ENCODE measurements around the gene NLRP2B. TPM values are rescaled to one million over a fixed set of nuclear protein-coding genes. Genes with fewer than 3 reads are reported as not detected.

The NLRP2B gene
- total RNA-seq, 1 experiment from 2014 or later = not detected

DNA sequence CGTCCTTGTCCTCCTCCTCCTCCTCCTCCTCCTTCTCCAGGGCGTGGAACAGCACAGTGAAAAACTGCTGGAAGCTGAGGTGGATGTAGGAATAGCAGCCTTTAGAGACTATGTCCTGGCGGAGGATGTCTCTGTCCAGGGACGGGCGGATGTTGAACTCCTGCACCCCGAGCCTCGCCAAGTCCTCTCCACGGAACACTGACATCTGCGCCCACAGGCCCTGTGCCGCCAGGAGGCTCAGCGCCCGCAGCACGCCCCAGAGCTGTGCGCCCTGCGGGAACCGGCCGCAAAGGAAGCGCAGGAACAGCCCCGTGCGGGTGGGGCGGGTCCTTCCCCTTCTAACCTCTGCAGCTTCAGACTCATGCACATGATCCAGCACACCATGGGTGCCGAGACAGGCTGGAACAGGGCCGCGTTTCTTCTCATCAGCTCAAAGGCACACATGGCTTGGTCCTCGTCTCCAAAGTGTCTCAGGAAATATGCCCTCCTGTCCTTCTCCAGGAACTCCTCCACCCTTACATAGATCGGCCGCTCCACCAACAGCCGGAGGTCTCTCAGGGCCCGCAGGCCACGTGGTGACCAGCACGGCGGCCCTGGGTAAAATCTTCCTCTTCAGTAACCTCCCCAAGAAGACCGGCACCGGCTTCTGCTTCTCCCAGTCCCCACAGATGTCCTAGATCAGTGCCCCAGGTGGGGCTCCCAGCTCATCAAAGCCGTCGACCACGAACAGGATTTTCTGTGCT, 1.2 kb downstream of the NLRP2B start:
- H3K9me3 ChIP-seq (ENCODE audit: low read length) = no peaks in the 10 kb centered on the region
- ChIA-PET CTCF (no interaction called here), POLR2A (ENCODE audit: unreplicated experiment) (no interaction called here)
- no peaks in the 10 kb centered on the region for H3F3A ChIP-seq (ENCODE audit: low read length, unreplicated experiment)
- H3K79me2 ChIP-seq (ENCODE audit: low read length) = no peaks in the 10 kb centered on the region
- H2AFZ ChIP-seq (ENCODE audit: low read length) = no peak overlapping the region
- no peaks in the 10 kb centered on the region for H4K20me1 ChIP-seq (ENCODE audit: low read length)
- 0 out of 2 replicates have a peak, but pooled peaks cover 5% of the 10 kb centered on the region for H3K27me3 ChIP-seq (ENCODE audit: low read length)
- no peaks in the 10 kb centered on the region for H3K36me3 ChIP-seq (ENCODE audit: low read depth, low read length)
- no peaks in the 10 kb centered on the region for H3K9me2 ChIP-seq (replicated peaks; ENCODE audit: low read length)
- no peak overlapping the region for H3K27ac ChIP-seq (ENCODE audit: low read length)
- DNase-seq (no peak), ATAC-seq (no peak)
- BruUV-seq (replicated peaks) = no TSS peak
- TF ChIP-seq EZH2phosphoT487 (IDR thresholded peaks at IDR 0.05; ENCODE audit: borderline replicate concordance, low read length) (no peak), CTCF (conservative IDR thresholded peaks at IDR 0.05; ENCODE audit: low read depth, low read length) (no peak), EZH2 (IDR thresholded peaks at IDR 0.05; ENCODE audit: low read length, unreplicated experiment) (no peak)
- intact Hi-C loops (cut with micrococcal nuclease) = no loop called here
- H3K4me3 ChIP-seq (ENCODE audit: low read length) = no peak overlapping the region
- H3K4me2 ChIP-seq (ENCODE audit: low read length) = no peak overlapping the region
- H3K4me1 ChIP-seq (ENCODE audit: insufficient read depth, low read length) = no peaks in the 10 kb centered on the region
- no peak overlapping the region for H3K9ac ChIP-seq (ENCODE audit: low read length)

DNA sequence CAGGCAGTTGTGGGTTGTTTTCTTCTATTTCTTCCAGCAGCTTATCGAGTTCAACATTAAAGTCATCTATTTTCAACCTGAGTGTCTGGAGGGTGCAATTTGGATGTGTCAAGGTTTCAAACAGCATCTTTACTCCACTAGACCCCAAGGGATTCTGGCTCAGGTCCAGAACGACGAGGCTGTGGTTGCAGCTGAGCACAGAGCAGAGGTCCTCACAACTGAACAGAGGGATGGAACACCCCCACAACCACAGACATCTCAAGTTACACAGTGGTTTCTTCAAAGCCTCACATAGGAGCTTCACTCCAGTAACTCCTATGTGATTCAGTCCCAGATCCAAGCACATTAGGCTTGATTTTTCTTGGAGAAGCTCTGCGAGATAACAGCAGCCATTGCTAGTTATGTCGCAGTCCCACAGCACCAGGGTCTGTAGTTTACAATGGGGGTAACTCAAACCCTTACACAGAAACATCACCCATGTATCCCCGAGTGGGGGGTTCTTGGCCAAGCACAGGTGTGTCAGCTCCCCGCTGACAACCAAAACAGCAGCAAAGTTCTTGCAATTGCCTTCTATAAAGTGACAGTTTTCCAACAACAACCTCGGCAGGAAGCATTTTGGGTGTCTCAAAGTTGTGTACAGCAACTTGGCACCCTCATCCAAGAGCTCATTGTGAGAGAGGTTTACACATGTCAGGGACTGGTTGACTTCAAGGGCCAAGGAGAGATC, 2.8 kb downstream of the NLRP2B start:
- H3K4me2 ChIP-seq (ENCODE audit: low read length) = no peak overlapping the region
- no peak overlapping the region for H3K4me3 ChIP-seq (ENCODE audit: low read length)
- no peaks in the 10 kb centered on the region for H3K9me3 ChIP-seq (ENCODE audit: low read length)
- H4K20me1 ChIP-seq (ENCODE audit: low read length) = no peaks in the 10 kb centered on the region
- CTCF ChIA-PET = no interaction called here
- H3K9me2 ChIP-seq (replicated peaks; ENCODE audit: low read length) = no peaks in the 10 kb centered on the region
- DNase-seq = no peak
- POLR2A ChIA-PET (ENCODE audit: unreplicated experiment) = no interaction called here
- no peaks in the 10 kb centered on the region for H3K36me3 ChIP-seq (ENCODE audit: low read depth, low read length)
- no peak for ATAC-seq
- intact Hi-C loops (cut with micrococcal nuclease) = no loop called here
- H3K27ac ChIP-seq (ENCODE audit: low read length) = no peak overlapping the region
- BruUV-seq (replicated peaks) = no TSS peak
- no peak overlapping the region for H3K9ac ChIP-seq (ENCODE audit: low read length)
- no peaks in the 10 kb centered on the region for H3K79me2 ChIP-seq (ENCODE audit: low read length)
- no peaks in the 10 kb centered on the region for H3F3A ChIP-seq (ENCODE audit: low read length, unreplicated experiment)
- no peak for TF ChIP-seq CTCF (conservative IDR thresholded peaks at IDR 0.05; ENCODE audit: low read depth, low read length)
- no peak for TF ChIP-seq EZH2 (IDR thresholded peaks at IDR 0.05; ENCODE audit: low read length, unreplicated experiment)
- TF ChIP-seq EZH2phosphoT487 (IDR thresholded peaks at IDR 0.05; ENCODE audit: borderline replicate concordance, low read length) = no peak
- 0 out of 2 replicates have a peak, but pooled peaks cover 5% of the 10 kb centered on the region for H3K27me3 ChIP-seq (ENCODE audit: low read length)
- H2AFZ ChIP-seq (ENCODE audit: low read length) = no peak overlapping the region
- H3K4me1 ChIP-seq (ENCODE audit: insufficient read depth, low read length) = no peaks in the 10 kb centered on the region

GRCh38 chrX:57675320-57675719, 4.7 kb downstream of the NLRP2B start:
- ChIA-PET POLR2A (ENCODE audit: unreplicated experiment) (no interaction called here), CTCF (no interaction called here)
- Histone ChIP-seq H3K79me2 (ENCODE audit: low read length) (no peaks in the 10 kb centered on the region), H3K4me2 (ENCODE audit: low read length) (no peak overlapping the region), H3K9me3 (ENCODE audit: low read length) (no peaks in the 10 kb centered on the region), H3F3A (ENCODE audit: low read length, unreplicated experiment) (no peaks in the 10 kb centered on the region), H2AFZ (ENCODE audit: low read length) (no peak overlapping the region), H3K27ac (ENCODE audit: low read length) (no peak overlapping the region), H3K4me1 (ENCODE audit: insufficient read depth, low read length) (no peaks in the 10 kb centered on the region), H4K20me1 (ENCODE audit: low read length) (no peaks in the 10 kb centered on the region), H3K9me2 (replicated peaks; ENCODE audit: low read length) (no peaks in the 10 kb centered on the region), H3K9ac (ENCODE audit: low read length) (no peak overlapping the region), H3K27me3 (ENCODE audit: low read length) (0 out of 2 replicates have a peak, but pooled peaks cover 5% of the 10 kb centered on the region), H3K4me3 (ENCODE audit: low read length) (no peak overlapping the region), H3K36me3 (ENCODE audit: low read depth, low read length) (no peaks in the 10 kb centered on the region)
- no peak for ATAC-seq
- DNase-seq = no peak
- BruUV-seq (replicated peaks) = no TSS peak
- no peak for TF ChIP-seq EZH2 (IDR thresholded peaks at IDR 0.05; ENCODE audit: low read length, unreplicated experiment)
- TF ChIP-seq EZH2phosphoT487 (IDR thresholded peaks at IDR 0.05; ENCODE audit: borderline replicate concordance, low read length) = no peak
- TF ChIP-seq CTCF (conservative IDR thresholded peaks at IDR 0.05; ENCODE audit: low read depth, low read length) = no peak
- intact Hi-C loops (cut with micrococcal nuclease) = no loop called here

Measured in PC-3 (cell line).